ENCODE data around the gene TMEM209. TPM values are rescaled to one million over a fixed set of nuclear protein-coding genes. Genes with fewer than 3 reads are reported as not detected.

Gene TMEM209
- total RNA-seq, 2 donors from 2014 or later: 11.9 to 21.5 TPM

- TF ChIP-seq CTCF (IDR thresholded peaks at IDR 0.05) (no peak), POLR2AphosphoS5 (IDR thresholded peaks at IDR 0.05) (no peak), POLR2A (IDR thresholded peaks at IDR 0.05) (no peak)
- Histone ChIP-seq H3K9me3 (no peaks in the 10 kb centered on the region), H3K36me3 (no peaks in the 10 kb centered on the region), H3K4me3 (no peak overlapping the region), H3K27me3 (replicated peaks; ENCODE audit: insufficient read depth) (no peaks in the 10 kb centered on the region), H3K27ac (no peak overlapping the region), H3K4me1 (replicated peaks) (peaks cover 6% of the 10 kb centered on the region)
- intact Hi-C loops (cut with DNase I): no loop called here
- 98% methylated on average over 7 of the region's 7 CpGs for WGBS
- no peak for DNase-seq (ENCODE audit: low spot score)
Observed at GRCh38 chr7:130156140-130156539, 49.1 kb downstream of the TMEM209 start.

- DNase-seq (ENCODE audit: low spot score): no peak
- WGBS: 69% methylated on average over 24 of the region's 31 CpGs
Observed at GRCh38 chr7:130154501-130155317, 50.5 kb downstream of the TMEM209 start.

DNA sequence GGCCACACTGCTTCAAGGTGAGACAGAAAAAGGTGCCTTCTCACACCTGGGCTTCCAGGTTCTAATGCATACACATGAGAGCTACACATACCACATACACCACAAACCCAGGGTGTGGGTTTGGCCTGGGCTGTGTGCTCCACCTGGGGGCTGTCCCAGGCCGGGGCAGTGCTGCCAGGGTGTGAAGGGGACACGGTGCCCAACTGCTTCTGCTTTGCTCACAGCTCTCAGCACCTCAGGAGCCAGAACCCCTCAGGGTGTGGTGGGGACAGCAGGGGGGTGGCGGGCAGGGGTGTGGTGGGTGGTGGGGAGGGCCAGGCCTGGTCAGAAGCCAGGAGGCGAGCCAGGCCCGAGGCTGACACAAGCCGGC lies 51.1 kb downstream of the TMEM209 start:
- no peak for DNase-seq (ENCODE audit: low spot score)
- H3K36me3 ChIP-seq: no peaks in the 10 kb centered on the region
- 40% methylated on average over 2 of the region's 6 CpGs for whole genome bisulfite sequencing
- H3K27me3 ChIP-seq (replicated peaks; ENCODE audit: insufficient read depth): no peaks in the 10 kb centered on the region
- H3K27ac ChIP-seq: no peak overlapping the region
- intact Hi-C loops (cut with DNase I): no loop called here
- H3K4me1 ChIP-seq (replicated peaks): peaks cover 6% of the 10 kb centered on the region
- H3K9me3 ChIP-seq: no peaks in the 10 kb centered on the region
- TF ChIP-seq POLR2AphosphoS5 (IDR thresholded peaks at IDR 0.05) (no peak), CTCF (IDR thresholded peaks at IDR 0.05) (peak in 1 of 4 experiments; percentile 15), POLR2A (IDR thresholded peaks at IDR 0.05) (no peak)
- H3K4me3 ChIP-seq: no peak overlapping the region

More at GRCh38 chr7:130154501-130155317, 50.5 kb downstream of the TMEM209 start:
- H3K4me3 ChIP-seq: no peak overlapping the region
- H3K4me1 ChIP-seq (replicated peaks): peaks cover 6% of the 10 kb centered on the region
- intact Hi-C loops (cut with DNase I): no loop called here
- H3K9me3 ChIP-seq: no peaks in the 10 kb centered on the region
- TF ChIP-seq CTCF (IDR thresholded peaks at IDR 0.05): no peak
- no peak for TF ChIP-seq POLR2A (IDR thresholded peaks at IDR 0.05)
- TF ChIP-seq POLR2AphosphoS5 (IDR thresholded peaks at IDR 0.05): no peak
- no peaks in the 10 kb centered on the region for H3K27me3 ChIP-seq (replicated peaks; ENCODE audit: insufficient read depth)
- no peaks in the 10 kb centered on the region for H3K36me3 ChIP-seq
- H3K27ac ChIP-seq: no peak overlapping the region

GRCh38 chr7:130153211-130153908 lies 51.8 kb downstream of the TMEM209 start:
- TF ChIP-seq POLR2AphosphoS5 (IDR thresholded peaks at IDR 0.05) (no peak), CTCF (IDR thresholded peaks at IDR 0.05) (no peak), POLR2A (IDR thresholded peaks at IDR 0.05) (no peak)
- intact Hi-C loops (cut with DNase I): no loop called here
- H3K36me3 ChIP-seq: no peaks in the 10 kb centered on the region
- no peaks in the 10 kb centered on the region for H3K9me3 ChIP-seq
- WGBS: 72% methylated on average over 29 of the region's 29 CpGs
- no peak overlapping the region for H3K4me3 ChIP-seq
- H3K4me1 ChIP-seq (replicated peaks): peaks cover 6% of the 10 kb centered on the region
- no peak for DNase-seq (ENCODE audit: low spot score)
- no peak overlapping the region for H3K27ac ChIP-seq
- no peaks in the 10 kb centered on the region for H3K27me3 ChIP-seq (replicated peaks; ENCODE audit: insufficient read depth)

Measured in prostate gland (tissue), 2 donors.